ENCODE results near the gene EDAR.

DNA sequence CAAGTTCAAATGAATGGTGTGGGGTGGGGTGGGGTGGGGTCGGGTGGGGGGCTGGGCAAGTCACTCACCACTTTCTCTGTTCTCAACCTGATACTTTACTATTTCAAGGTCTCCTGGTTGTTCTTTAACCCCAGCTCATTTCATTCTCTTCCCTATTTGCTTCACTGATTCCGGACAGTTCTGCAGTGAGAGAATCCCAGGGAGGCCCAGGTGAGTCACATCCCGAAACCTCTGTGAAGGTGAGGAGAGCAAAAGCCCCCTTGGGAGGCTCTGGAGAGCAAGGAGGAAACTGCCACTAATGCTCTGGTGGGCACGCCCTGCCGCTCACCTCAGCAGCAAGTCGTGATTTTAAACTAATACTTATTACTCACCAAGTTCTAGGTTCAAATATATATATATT is 8.9 kb downstream of the EDAR start:
- TF ChIP-seq, protein P1, sequence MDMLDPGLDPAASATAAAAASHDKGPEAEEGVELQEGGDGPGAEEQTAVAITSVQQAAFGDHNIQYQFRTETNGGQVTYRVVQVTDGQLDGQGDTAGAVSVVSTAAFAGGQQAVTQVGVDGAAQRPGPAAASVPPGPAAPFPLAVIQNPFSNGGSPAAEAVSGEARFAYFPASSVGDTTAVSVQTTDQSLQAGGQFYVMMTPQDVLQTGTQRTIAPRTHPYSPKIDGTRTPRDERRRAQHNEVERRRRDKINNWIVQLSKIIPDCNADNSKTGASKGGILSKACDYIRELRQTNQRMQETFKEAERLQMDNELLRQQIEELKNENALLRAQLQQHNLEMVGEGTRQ (IDR thresholded peaks at IDR 0.05; ENCODE audit: low read depth, low read length), result no peak
- TF ChIP-seq, protein P2, sequence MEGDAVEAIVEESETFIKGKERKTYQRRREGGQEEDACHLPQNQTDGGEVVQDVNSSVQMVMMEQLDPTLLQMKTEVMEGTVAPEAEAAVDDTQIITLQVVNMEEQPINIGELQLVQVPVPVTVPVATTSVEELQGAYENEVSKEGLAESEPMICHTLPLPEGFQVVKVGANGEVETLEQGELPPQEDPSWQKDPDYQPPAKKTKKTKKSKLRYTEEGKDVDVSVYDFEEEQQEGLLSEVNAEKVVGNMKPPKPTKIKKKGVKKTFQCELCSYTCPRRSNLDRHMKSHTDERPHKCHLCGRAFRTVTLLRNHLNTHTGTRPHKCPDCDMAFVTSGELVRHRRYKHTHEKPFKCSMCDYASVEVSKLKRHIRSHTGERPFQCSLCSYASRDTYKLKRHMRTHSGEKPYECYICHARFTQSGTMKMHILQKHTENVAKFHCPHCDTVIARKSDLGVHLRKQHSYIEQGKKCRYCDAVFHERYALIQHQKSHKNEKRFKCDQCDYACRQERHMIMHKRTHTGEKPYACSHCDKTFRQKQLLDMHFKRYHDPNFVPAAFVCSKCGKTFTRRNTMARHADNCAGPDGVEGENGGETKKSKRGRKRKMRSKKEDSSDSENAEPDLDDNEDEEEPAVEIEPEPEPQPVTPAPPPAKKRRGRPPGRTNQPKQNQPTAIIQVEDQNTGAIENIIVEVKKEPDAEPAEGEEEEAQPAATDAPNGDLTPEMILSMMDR (conservative IDR thresholded peaks at IDR 0.05; ENCODE audit: low read depth, low read length), result no peak
- TF ChIP-seq POLR2A (IDR thresholded peaks at IDR 0.05; ENCODE audit: low read depth, low read length) (no peak), NFE2L2 (IDR thresholded peaks at IDR 0.05; ENCODE audit: low read depth, low read length) (no peak), CHD1 (IDR thresholded peaks at IDR 0.05; ENCODE audit: low read depth, low read length) (no peak), FOS (IDR thresholded peaks at IDR 0.05; ENCODE audit: low read depth, low read length) (no peak), BHLHE40 (IDR thresholded peaks at IDR 0.05; ENCODE audit: low read depth, low read length) (no peak), RFX5 (IDR thresholded peaks at IDR 0.05; ENCODE audit: low read depth, low read length) (no peak)

Measured in IMR-90 (cell line).